HCT116 (cell line): ENCODE results near the gene TCF12.

Experiments used
- EZH2 ChIP-seq: fragments of 200-600 bp; sonication (generic); IDR thresholded peaks from 2 replicates; pipeline ENCODE4 v1.6.1; 2017; ENCODE audit warnings: antibody characterized with exemption, mixed run types
- EZH2phosphoT487 ChIP-seq: fragments of 200-600 bp; IDR thresholded peaks from 2 replicates; pipeline ENCODE4 v1.6.1; 2018; ENCODE audit warnings: antibody characterized with exemption, borderline replicate concordance
- POLR2A ChIP-seq: IDR thresholded peaks from 2 replicates; pipeline ENCODE4 v1.7.0; 2011; ENCODE audit warnings: borderline replicate concordance; ENCODE audit not compliant: insufficient read depth, insufficient read length; ENCODE audit errors: extremely low read depth
- POLR2AphosphoS5 ChIP-seq: IDR thresholded peaks from 2 replicates; pipeline ENCODE4 v1.6.1; 2011; ENCODE audit warnings: mild to moderate bottlenecking, low read depth, low read length, moderate library complexity
- RAD21 ChIP-seq: IDR thresholded peaks from 2 replicates; pipeline ENCODE4 v1.6.1; 2012; ENCODE audit warnings: low read depth, mild to moderate bottlenecking
- SP1 ChIP-seq: IDR thresholded peaks from 2 replicates; pipeline ENCODE4 v1.6.1; 2012; ENCODE audit warnings: low read depth
- TCF7L2 ChIP-seq: IDR thresholded peaks from 2 replicates; pipeline ENCODE4 v1.7.0; 2011; ENCODE audit warnings: borderline replicate concordance, inconsistent platforms; ENCODE audit not compliant: insufficient read depth, insufficient read length; ENCODE audit errors: extremely low read depth
- YY1 ChIP-seq: IDR thresholded peaks from 2 replicates; pipeline ENCODE4 v1.6.1; 2011; ENCODE audit warnings: low read length, low read depth, moderate library complexity, mild to moderate bottlenecking; ENCODE audit not compliant: insufficient replicate concordance; ENCODE audit errors: extremely low read depth
- TF ChIP-seq, protein P1 (sequence below), 3 experiments: fragments of 200-600 bp in 1 of 3; sonication (generic) in 1 of 3; IDR thresholded peaks in 2 of 3; conservative IDR thresholded peaks in 1 of 3; 2 replicates each; pipeline ENCODE4 v1.5.1; 2012 to 2017; ENCODE audit warnings: low read depth in 2 of 3, low read length in 2 of 3, antibody characterized with exemption in 1 of 3, borderline replicate concordance in 1 of 3, control low read depth in 1 of 3, mild to moderate bottlenecking in 1 of 3, mixed read lengths in 1 of 3, mixed run types in 1 of 3, moderate library complexity in 1 of 3; ENCODE audit not compliant: insufficient read depth in 1 of 3
- TF ChIP-seq, protein P2 (sequence below): IDR thresholded peaks from 2 replicates; pipeline ENCODE4 v1.6.1; 2012; ENCODE audit warnings: low read depth
- TF ChIP-seq, protein P3 (sequence below): IDR thresholded peaks from 2 replicates; pipeline ENCODE4 v1.6.1; 2012

- TF ChIP-seq SP1 (no peak), EZH2 (no peak), POLR2AphosphoS5 (no peak), TCF7L2 (no peak), EZH2phosphoT487 (no peak), POLR2A (no peak), YY1 (no peak), RAD21 (no peak)
- TF ChIP-seq, protein P1, sequence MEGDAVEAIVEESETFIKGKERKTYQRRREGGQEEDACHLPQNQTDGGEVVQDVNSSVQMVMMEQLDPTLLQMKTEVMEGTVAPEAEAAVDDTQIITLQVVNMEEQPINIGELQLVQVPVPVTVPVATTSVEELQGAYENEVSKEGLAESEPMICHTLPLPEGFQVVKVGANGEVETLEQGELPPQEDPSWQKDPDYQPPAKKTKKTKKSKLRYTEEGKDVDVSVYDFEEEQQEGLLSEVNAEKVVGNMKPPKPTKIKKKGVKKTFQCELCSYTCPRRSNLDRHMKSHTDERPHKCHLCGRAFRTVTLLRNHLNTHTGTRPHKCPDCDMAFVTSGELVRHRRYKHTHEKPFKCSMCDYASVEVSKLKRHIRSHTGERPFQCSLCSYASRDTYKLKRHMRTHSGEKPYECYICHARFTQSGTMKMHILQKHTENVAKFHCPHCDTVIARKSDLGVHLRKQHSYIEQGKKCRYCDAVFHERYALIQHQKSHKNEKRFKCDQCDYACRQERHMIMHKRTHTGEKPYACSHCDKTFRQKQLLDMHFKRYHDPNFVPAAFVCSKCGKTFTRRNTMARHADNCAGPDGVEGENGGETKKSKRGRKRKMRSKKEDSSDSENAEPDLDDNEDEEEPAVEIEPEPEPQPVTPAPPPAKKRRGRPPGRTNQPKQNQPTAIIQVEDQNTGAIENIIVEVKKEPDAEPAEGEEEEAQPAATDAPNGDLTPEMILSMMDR (IDR thresholded peaks at IDR 0.05 in 2 of 3, conservative IDR thresholded peaks at IDR 0.05 in 1 of 3; ENCODE audit: borderline replicate concordance in 1 of 3, insufficient read depth in 1 of 3, low read depth in 2 of 3, low read length in 2 of 3), result no peak
- TF ChIP-seq, protein P2, sequence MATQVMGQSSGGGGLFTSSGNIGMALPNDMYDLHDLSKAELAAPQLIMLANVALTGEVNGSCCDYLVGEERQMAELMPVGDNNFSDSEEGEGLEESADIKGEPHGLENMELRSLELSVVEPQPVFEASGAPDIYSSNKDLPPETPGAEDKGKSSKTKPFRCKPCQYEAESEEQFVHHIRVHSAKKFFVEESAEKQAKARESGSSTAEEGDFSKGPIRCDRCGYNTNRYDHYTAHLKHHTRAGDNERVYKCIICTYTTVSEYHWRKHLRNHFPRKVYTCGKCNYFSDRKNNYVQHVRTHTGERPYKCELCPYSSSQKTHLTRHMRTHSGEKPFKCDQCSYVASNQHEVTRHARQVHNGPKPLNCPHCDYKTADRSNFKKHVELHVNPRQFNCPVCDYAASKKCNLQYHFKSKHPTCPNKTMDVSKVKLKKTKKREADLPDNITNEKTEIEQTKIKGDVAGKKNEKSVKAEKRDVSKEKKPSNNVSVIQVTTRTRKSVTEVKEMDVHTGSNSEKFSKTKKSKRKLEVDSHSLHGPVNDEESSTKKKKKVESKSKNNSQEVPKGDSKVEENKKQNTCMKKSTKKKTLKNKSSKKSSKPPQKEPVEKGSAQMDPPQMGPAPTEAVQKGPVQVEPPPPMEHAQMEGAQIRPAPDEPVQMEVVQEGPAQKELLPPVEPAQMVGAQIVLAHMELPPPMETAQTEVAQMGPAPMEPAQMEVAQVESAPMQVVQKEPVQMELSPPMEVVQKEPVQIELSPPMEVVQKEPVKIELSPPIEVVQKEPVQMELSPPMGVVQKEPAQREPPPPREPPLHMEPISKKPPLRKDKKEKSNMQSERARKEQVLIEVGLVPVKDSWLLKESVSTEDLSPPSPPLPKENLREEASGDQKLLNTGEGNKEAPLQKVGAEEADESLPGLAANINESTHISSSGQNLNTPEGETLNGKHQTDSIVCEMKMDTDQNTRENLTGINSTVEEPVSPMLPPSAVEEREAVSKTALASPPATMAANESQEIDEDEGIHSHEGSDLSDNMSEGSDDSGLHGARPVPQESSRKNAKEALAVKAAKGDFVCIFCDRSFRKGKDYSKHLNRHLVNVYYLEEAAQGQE, result no peak
- TF ChIP-seq, protein P3, sequence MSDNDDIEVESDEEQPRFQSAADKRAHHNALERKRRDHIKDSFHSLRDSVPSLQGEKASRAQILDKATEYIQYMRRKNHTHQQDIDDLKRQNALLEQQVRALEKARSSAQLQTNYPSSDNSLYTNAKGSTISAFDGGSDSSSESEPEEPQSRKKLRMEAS, result no peak
These were observed 117.2 kb downstream of the TCF12 start for GRCh38 chr15:57035664-57036063.
